HG03135 (cell line): ENCODE results near the gene GABBR2.
A peak's percentile ranks its signal among the peaks of the same experiment; 100 is the strongest.

Source experiments
- ATAC-seq: cut with Tn5 transposase; IDR thresholded peaks from one replicate; pipeline ENCODE4 v1.9.1; 2021; ENCODE audit warnings: mild to moderate bottlenecking, moderate library complexity; ENCODE audit not compliant: unreplicated experiment

GABBR2 gene

DNA sequence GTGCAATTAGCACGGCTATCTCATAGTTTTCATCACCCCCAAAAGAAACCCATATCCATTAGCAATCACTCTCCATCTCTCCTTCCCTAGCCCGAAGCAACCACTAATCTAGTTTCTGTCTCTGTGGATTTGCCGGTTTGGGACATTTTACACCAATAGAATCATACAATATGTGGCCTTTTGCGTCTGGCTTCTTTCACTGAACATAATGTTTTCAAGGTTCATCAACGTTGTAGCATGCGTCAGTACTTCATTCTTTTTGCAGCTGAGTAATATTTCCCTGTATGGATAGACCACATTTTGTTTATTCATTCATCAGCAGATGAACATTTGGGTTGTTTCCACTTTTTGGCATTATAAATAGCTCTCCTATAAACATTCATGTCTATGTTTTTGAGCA is 377.9 kb downstream of the GABBR2 start:
- no peak for ATAC-seq

DNA sequence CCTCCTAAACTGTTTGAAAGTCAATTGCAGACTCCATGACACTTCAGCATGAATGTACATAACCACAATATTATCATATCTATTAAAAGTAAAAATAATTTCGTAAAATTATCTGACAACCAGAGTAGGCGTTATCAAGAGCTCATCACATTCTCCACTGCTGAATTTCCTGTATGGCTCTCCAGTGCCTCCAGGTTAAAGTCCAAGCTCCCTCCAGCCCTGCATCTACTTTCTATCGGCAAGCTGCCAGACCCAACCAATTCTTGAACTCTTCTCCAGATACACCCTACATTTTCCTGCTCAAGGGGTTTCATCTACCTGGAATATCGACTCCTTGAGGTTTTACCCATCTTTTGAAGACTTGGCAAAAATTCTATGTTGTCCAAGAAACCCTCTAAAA is 378.8 kb downstream of the GABBR2 start:
- no peak for ATAC-seq

DNA sequence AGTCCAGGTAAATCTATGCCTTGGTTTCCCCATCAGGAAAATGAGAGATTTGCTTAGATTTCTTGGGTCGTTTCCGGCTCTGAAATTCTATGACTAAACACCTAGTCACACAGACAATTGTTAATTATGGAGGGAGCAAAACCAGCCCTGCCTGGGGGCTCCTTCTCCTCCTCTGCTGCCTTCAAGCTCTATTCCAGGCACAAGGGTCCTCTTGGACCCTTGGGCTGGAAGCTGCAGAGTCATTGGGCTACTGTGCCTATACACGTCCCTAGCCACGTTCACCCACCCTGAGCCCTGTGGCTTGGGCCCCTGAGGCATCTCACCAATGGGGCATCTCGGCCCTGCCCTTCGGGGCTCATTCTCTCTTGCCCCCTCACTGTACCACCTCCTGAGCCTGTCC is 379.5 kb downstream of the GABBR2 start:
- ATAC-seq: no peak

DNA sequence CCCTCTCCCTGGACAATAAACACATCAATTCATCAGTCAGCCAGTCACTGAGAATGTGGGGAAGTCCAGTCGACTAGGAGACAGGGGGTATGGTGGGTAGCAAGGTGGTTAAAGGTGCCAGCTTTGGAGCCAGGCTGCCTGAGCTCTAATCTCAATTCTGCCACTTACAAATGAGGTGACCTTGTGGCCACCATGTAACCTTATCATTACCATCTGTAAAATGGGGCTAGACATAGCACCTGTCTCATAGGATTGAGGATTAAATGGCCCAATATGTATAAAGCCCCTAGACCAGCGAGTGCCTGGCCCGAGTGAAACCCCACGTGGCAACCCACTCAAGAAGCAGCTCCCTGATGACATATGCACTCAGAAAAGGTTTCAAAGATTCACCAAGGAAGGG is 380.0 kb downstream of the GABBR2 start:
- ATAC-seq: no peak

DNA sequence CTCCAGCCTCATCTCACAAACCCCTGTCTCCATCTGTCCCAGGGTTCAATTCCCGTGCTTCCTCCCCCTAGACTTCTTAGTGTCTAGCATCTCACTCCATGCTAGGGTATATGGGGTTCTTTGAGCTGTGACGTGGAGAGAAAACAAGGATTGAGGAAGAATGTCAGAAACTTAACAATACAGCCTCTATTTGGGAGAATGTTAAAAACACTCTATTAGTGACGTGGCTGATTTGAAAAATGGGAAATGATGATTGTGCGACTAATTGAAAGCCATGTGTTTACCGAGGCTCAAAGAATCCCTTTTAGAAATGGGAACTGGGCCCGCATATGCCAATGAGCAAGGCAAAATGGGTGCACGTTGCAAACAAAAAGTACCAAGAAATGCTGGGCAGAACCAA is 380.6 kb downstream of the GABBR2 start:
- ATAC-seq: no peak

DNA sequence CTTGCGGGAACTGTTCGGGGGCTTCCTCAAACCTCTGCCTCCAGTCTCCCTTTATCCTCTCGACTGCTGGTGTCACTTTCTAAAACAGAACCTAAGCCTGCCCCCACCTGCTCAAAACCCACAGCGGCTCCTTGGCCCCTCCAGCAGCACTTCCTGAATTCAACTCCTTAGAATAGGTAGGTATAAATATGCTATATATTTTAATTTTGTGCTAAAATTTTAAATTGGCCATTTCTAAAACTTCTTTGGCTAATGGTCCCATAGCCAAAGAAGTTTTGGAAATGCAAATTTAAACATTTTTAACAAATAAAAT is 381.5 kb downstream of the GABBR2 start:
- no peak for ATAC-seq

DNA sequence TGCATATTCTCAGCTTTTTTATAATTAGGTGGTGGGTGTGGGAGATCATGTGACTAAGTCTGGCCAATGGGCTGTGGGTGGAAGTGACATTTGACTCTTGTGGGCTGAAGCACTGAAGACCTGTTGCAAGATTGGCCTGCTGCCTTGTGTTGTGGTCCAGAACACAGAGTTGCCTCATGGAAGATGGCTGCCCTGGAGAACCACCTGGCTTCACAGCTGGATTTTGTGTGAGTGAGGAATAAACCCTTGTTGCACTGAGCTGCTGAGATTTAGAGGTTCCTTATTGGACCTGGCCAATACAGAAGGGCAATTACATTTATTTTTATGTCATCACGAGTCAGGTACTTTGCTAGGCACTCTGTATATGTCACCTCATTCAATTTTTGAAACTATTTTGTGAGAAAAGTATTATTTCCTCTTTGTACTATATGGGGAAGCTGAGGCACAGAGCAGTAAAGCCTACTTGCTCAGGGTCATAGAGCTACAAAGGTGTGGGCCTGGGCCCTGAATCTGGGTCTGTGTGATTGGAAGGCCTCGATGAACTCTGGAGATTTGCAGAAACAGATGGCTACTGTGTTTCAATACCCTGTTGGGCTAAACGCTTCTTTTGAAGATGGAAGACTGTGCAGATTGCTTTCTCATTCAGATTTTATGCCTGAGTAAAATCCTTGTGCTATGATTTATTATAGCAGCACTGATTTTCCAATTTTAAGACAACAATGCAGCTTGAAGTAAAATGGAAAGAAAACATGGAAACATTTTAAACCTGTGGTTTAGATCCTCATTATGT is 382.1 kb downstream of the GABBR2 start:
- ATAC-seq: no peak

DNA sequence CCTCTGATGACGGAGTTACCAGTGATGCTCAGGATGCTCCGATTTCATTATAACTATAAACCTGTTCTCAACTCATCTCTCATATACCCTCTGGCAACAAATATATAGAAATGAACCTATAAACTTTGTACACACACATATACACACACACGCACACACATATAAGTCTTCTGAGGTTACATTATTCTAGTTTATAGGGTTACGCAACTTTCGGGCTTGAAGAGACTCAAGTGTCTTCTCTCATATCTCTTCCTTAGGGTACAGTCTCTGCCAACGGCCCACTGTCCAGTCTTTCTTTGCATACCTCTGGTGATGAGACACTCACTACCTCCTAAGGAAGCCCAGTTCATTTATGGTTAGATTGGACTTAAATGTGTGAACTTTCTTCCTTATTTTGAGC is 383.9 kb downstream of the GABBR2 start:
- no peak for ATAC-seq

DNA sequence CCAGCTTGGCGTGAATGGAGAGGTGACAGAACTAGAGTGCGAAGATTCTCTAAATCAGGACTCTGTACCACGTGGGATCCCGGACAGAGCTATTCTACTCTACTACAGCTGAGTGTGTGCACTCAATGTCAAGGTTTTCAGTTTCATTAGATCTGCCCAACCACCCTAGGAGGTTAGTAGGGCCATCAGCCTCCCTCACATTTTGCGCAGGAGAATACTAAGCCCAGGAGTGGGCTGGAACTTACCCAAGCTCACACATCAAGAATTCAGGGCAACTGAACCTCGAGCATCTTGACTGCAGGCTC is 385.0 kb downstream of the GABBR2 start:
- ATAC-seq: no peak

DNA sequence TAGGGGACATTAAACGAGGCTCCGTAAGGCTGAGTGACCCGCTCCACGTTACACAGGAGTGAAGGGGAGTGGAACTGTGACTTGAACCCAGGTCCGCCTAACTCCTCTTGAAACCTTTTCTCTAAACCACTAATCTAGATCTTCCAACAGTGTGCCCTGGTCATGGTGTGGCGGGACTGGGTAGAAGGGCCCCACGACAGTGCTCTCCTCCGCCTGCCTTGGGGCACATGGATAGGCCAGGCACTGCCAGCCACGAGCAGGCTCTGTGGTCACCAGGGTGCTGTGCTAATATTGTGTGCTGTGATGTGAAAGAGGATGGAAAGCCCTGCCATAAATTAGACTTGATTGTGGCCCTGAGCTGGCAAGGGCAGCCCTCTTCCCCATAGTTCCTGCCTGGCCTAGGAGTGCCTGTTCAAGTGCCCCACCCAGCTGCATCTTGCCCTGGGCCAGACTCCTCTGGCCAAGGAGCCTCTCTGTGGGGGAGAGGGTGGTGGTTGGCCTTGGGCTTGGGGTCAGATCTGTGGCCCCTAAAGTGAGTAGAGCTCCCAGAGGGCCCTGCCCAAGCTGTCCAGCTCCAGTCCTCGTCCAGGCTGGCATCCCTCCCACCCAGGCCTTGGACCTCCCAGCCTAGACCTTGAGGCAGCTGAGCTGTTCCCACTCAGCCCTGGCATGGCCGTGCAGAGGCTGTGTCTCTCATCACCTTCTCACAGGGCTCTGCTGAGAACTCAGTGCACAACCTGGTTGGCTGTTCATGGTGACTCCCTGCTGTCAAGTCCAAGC is 385.5 kb downstream of the GABBR2 start:
- no peak for ATAC-seq

DNA sequence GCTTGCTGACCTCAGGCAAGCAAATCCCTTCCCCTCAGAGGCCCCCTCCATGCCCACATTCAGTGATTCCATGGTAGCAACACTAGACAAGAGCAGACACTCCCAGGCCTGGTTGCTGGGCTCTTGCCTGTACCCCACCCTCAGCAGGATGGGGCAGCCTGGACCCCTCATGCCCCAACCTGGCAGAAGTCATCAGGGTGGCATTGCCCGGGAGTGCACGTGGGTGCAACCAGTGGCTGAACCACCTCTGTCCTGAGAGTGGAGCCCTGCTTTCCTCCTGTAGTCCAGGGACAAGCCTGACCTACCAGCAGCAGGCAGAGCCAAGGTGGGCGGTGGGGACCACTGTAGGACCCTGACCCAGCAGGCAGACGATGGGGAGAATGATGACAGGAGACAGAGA is 387.5 kb downstream of the GABBR2 start:
- ATAC-seq: no peak

DNA sequence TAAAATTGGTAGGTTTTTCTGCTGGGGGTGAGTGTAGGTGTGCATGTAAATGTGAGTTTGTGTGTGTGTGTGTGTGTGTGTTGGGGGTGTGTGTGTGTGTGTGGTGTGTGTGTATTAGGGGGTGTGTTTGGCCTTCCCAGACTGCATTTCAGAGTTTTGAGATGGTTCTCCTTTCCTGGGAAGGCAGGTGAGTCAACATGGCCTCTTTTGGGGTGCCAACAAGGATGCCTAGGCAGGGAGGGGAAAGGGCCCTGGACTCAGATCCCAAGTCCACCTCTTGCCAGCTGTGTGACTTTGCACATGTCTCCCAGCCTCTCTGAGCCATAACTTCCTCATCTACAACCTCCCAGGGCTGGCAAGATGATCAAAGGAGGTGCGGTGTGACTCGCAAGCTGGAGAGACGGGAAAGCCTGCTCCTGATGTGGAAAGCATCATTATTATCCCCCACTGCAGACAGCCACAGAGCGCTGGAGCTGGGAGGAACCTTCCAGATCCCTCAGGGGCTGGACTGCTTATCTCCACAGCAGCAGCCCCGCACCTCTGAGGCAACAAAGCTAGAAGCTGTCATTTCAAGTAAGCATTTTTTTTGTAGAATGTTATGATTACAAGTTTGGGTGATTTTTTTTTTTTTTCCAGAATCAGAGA is 389.8 kb downstream of the GABBR2 start:
- no peak for ATAC-seq

DNA sequence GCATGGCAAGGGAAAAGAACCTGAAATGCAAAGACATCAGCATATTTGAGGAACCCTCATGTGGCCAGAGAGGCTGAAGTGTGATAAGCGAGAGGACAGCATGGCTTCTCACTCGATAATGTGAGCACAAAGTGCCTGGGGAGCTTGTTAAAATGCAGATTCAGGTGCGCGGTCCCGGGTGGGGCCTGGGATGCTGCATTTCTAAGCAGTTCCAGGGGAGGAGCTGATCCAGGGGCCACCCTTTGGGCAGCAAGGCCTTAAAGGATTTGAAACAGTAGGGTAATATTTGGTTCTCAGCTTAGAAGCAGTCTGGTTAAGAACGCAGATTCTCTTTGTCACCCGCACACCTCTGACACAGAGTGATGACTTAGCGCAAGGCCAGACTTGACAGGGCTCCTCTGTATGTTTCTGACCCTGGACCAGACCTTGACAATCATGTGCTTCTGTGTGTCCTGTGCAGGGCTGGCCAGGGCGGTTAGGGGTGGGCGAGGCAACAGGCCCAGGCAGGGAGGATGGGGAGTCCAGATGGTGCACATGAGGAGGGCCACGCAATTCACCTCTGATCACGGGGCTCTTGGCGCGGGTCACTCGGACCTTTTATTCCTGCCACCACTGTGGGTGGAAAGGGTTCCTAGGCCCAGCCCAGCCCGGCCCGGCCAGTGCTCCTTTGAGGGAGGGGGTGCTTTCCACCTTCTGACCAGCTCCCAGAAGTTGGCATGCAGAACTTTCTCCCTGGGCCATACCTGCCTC is 390.5 kb downstream of the GABBR2 start:
- no peak for ATAC-seq

DNA sequence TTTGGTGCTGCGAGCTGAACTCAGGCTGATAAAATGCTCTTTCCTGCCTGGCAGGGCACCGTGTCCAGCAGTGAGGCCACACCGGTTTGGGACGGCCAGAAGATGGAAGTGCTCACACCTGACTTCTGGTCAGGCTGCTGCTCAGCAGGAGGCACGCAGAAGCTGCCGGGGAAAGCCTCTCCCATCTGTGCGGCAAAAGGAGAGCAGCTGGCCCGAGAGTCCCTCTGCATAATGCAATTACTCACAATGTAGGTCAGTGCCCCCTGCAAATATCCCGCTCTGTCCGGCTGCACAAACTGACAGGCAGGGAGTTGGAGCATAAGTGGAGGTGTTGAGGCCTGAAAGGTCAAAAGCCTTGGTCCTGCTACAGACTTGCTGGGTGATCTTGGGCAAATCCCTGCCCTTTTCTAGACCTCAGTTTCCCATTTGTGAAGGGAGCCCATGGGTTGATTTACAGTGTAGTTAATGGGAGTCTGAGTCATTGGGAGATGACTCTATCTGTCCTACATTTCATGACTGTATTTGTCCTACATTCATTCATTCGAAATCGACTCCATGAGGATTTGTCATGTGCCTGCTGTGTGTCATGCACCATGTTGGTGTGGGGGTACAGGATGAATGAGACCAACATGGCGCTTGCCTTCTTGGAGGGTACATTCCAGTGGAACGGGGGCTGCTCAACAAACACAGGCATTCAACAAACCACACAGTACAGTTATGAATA is 391.4 kb downstream of the GABBR2 start:
- ATAC-seq: no peak

DNA sequence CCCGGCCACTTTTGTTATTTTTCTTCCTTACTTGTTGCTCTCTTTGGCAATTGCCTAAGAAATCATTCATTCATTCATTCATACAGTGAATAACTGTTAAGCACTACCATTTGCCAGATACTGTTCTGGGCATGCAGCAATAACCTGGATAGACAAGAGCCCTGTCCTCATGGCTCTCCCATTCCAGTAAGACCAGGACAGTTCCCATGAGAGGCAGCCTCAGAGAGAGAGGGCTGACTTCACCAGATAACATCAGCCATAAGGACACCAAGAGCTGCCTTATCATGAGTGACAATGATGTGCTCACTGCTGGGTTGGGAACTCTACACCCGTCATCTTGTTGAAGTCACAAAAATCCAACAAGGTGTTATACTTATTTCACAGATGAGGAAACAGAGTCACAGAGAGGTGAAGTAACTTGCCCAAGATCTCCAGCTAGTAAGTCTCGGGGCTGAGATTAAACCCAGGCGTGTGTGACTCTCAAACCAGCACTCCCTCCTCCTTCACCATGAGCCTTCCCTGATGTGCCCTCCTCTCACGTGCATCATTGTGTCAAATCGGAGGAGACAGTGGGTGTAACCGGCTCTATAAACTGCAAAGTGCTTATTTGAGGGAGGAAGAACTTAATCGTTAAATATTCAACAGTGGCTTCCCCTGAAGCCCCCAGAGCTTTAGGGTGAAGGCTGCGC is 392.1 kb downstream of the GABBR2 start:
- ATAC-seq: no peak

DNA sequence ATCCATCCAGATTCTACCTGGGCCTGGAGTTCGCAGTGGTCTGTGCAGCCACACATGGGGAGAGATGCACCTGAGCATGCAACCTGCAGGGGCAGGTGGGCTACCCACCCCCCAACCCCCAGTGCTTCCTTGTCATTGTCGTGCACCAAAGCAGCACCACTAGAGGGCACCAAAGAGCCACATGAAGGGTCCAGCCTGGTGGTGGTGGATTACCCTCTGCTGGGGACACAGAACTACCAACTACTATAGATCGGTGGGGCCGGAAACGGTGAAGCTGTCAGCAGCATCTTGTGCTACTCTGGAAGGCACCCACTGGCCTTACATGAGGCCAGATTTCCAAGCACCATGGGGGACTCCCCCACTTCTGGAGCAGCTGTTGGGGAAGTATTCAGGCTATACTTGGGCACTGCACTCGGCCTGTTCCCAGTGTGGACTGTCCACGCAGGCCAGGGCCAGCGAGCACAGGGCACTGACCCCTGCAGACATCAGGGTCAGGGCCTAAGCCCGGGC is 393.1 kb downstream of the GABBR2 start:
- peak; percentile 71 for ATAC-seq

DNA sequence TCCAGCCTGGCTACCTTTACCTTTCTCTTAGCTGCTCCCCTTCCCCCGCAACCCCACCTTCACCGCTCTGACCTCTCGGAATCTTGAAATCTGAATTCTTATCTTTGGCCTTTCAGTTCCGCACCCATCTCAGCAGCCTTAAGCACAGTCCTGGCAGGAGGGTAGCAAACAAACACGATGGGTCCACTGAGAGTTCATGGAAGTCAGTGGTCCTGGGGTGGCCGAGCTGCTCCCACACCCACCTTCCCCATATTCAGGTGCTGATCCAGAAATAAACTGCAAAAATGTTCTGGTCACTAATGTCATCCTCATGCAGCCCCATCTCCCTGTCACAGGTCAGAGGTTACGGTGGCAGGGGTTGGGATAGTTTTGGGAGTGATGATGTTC is 393.7 kb downstream of the GABBR2 start:
- no peak for ATAC-seq

DNA sequence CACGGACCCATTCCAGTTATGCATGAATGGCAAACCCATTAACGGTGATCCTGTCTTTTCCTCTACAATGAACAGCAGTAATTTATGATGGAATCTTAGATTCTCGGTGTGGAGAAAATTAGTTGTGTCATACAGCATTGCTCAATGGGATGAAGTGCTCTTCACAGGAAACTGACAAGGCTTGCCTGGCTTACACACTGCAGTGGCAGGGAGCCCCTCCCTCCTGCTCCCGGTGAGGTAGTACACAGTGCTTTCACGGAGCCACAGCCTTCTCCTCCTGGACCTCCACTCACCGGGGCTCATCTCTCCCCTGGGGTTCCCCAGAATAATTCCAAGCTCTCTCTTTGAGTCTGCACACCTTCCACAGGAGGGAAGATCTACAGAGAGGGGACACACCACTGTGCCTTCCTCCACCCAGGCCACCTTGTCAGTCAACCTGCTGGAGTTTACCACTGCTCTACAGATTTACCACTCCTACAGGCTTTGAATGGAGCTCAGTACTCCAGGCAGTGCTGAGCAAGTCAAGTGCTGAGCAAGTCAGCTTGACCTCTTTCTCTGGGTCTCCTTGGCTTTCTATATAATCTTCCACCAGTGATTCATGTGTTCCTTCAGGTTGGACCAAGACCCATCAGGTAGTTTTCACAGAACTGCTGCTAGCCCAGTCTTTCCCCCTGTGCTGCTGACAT is 394.2 kb downstream of the GABBR2 start:
- ATAC-seq: no peak

DNA sequence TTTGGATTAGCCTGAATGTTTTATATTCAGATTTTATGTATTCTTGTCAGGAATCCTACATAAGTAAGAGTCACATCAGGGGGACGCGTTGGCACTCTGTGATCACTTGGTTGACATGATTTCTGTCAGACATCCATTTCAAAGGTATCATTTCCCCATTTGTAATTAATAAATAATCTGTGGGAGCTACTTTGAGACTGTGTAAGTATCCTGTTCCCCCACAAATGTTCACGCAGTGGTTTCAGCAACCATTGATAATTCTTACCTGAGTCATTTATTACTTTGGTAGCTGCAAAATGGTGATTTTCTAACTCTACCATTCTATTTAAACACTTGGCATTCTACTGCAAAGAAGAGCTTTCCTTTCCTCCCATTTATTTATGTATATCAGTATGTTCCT is 396.4 kb downstream of the GABBR2 start:
- ATAC-seq: no peak

DNA sequence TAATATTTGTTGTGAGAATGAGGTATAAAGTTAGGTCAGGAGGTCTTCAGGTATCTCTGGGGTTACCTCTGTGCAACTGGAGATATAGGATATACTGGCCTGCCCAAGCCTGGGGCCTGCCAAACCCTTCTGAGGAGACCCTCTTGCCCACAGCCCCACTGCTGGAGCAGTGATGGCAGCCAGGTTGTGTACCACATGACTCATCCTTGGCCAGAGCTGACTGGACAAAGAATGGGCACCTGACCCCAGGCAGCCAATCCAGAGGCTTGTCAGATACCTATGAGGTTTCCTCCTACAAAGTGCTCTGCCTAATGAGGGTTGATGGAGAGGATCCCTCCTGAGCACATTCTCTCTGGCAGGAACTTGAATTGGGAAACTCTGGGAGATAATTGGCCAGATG is 397.2 kb downstream of the GABBR2 start:
- no peak for ATAC-seq
